ENCODE measurements around the gene NSD1.

GRCh38 chr5:177234841-177235240 is 101.3 kb downstream of the NSD1 start:
- TF ChIP-seq CTCF (IDR thresholded peaks at IDR 0.05) (no peak), POLR2A (IDR thresholded peaks at IDR 0.05) (no peak)
